Transverse colon (tissue), 4 donors: ENCODE data around the gene ICA1. TPM values are rescaled to one million over a fixed set of nuclear protein-coding genes. Genes with fewer than 3 reads are reported as not detected.
"Not testable (repeated sequence)": the region's sequence is repeated elsewhere in the genome, so short reads cannot be mapped to it uniquely, and the experiment has no call there.

Source experiments
- DNase-seq: peaks from one replicate; pipeline ENCODE4 v3.0.0-alpha.2; 2019
- H3K27ac ChIP-seq, 4 donors: fragments of 200-600 bp; sonication (generic); 2 replicates each; pipeline ENCODE4 v1.5.1; 2016 to 2018; ENCODE audit warnings: inconsistent platforms in 4 of 4
- H3K27me3 ChIP-seq: fragments of 200-600 bp; sonication (generic); 2 replicates; pipeline ENCODE4 v1.5.1; 2017; ENCODE audit warnings: inconsistent platforms
- H3K36me3 ChIP-seq, 4 donors: fragments of 200-600 bp; sonication (generic); 2 replicates each; pipeline ENCODE4 v1.5.1; 2017 to 2019; ENCODE audit warnings: inconsistent platforms in 4 of 4
- H3K4me1 ChIP-seq, 4 donors: fragments of 200-600 bp; sonication (generic); 2 replicates each; pipeline ENCODE4 v1.5.1; 2017 to 2020; ENCODE audit warnings: inconsistent platforms in 4 of 4
- H3K4me3 ChIP-seq, 4 donors: fragments of 200-600 bp; sonication (generic); 1 replicate in 1 of 4; 2 replicates in 3 of 4; pipeline versions ENCODE4 v1.5.1 to v1.6.1; 2017 to 2019; ENCODE audit warnings: inconsistent platforms in 4 of 4
- H3K9me3 ChIP-seq, 2 donors: fragments of 200-600 bp; sonication (generic); 2 replicates each; pipeline ENCODE4 v1.5.1; 2017 to 2019; ENCODE audit warnings: inconsistent platforms in 2 of 2
- CTCF ChIP-seq, 5 experiments: fragments of 200-600 bp in 3 of 5; fragments of 450-650 bp in 2 of 5; sonication (generic) in 3 of 5; IDR thresholded peaks; 1 replicate in 2 of 5; 2 replicates in 3 of 5; pipeline ENCODE4 v1.5.1; 2016 to 2017; ENCODE audit warnings: antibody characterized with exemption in 5 of 5, inconsistent platforms in 3 of 5, mild to moderate bottlenecking in 2 of 5, moderate library complexity in 1 of 5
- EP300 ChIP-seq: sonication (generic); formaldehyde crosslinking; IDR thresholded peaks from one replicate; pipeline ENCODE4 v1.6.1; 2017; ENCODE audit warnings: antibody characterized with exemption, low read depth
- POLR2A ChIP-seq: fragments of 450-650 bp; IDR thresholded peaks from one replicate; pipeline ENCODE4 v1.6.1; 2016; ENCODE audit warnings: antibody characterized with exemption, mild to moderate bottlenecking, moderate library complexity
- POLR2AphosphoS5 ChIP-seq, 3 donors: sonication (generic); formaldehyde crosslinking; IDR thresholded peaks; one replicate each; pipeline ENCODE4 v1.6.1; 2016; ENCODE audit warnings: antibody characterized with exemption in 3 of 3
- WGBS, 2 donors: methylation state at CpG; one replicate each; pipeline ENCODE4 v1.1.5; 2018; ENCODE audit warnings: low coverage in 1 of 2; 5-methylcytosine and 5-hydroxymethylcytosine counted together
- in situ Hi-C, 4 donors: fragments of 200-750 bp; cut with MboI; loops; one replicate each; pipeline versions ENCODE4 v1.15.0 to v1.15.1; 2017; ENCODE audit warnings: low sequenced_read_pairs in 3 of 4, low pct_ligation_motif_present in 1 of 4, low pct_unique_long_range_greater_than_20kb in 1 of 4
- intact Hi-C: fragments of 100-400 bp; cut with DNase I; formaldehyde crosslinking; loops from one replicate; pipeline ENCODE4 v1.15.1; 2023; ENCODE audit warnings: low total_unique reads
- small RNA-seq, 4 donors: library from RNA; depleted of rRNA; stranded (forward); fragments of <200 nt; gene quantifications; one replicate each; pipeline ENCODE3, GENCODE V24; 2016
- total RNA-seq, 4 donors: library from RNA; depleted of rRNA; stranded (reverse); fragments of >200 nt; gene quantifications; one replicate each; pipeline ENCODE4 v1.1.0, GENCODE V29; 2016

ICA1 gene
- total RNA-seq, 4 donors from 2014 or later: 47.9 to 79.4 (median 54.3) TPM

- Histone ChIP-seq H3K36me3 (peaks cover 0 to 10% (median 0%) of the 10 kb centered on the region in 4 donors), H3K4me3 (no peak overlapping the region), H3K4me1 (no peaks in the 10 kb centered on the region), H3K27me3 (no peaks in the 10 kb centered on the region), H3K27ac (no peak overlapping the region), H3K9me3 (no peaks in the 10 kb centered on the region)
- 96% methylated on average over 2 to 12 of the region's 12 CpGs for WGBS, 2 donors
- no peak for DNase-seq
- no peak for TF ChIP-seq EP300
- TF ChIP-seq CTCF (IDR thresholded peaks at IDR 0.05): no peak
- intact Hi-C loops: no loop called here
- in situ Hi-C loops: no loop called here
Observed at GRCh38 chr7:8064828-8065227, 197.1 kb downstream of the ICA1 start.

DNA sequence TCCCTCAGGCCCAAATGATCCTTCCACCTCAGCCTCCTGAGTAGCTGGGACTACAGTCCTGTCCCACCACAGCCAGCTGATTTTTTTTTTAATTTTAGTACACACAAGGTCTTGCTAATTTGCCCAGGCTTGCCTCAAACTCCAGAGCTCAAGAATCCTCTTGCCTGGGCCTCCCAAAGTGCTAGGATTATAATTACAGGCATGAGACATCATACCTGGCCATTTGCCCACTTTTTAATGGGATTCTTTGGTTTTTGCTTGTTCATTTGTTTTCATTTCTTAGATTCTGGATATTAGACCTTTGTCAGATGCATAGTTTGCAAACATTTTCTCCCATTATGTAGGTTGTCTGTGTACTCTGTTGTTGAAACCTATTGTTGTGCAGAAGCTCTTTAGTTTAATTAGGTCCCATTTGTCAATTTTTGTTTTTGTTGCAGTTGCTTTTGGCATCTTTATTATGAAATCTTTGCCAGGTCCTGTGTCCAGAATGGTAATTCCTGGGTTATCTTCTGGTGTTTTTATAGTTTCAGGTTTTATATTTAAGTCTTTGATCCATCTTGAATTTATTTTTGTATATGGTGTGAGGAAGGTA, 198.2 kb downstream of the ICA1 start:
- H3K4me1 ChIP-seq: no peaks in the 10 kb centered on the region
- no peak overlapping the region for H3K27ac ChIP-seq
- H3K27me3 ChIP-seq: no peaks in the 10 kb centered on the region
- peaks cover 0 to 10% (median 0%) of the 10 kb centered on the region in 4 donors for H3K36me3 ChIP-seq
- no peak overlapping the region for H3K4me3 ChIP-seq
- TF ChIP-seq EP300 (no peak), CTCF (IDR thresholded peaks at IDR 0.05) (no peak), POLR2AphosphoS5 (IDR thresholded peaks at IDR 0.05) (no peak), POLR2A (no peak)
- intact Hi-C loops (no loop called here), in situ Hi-C loops (no loop called here)
- DNase-seq: no peak
- no peaks in the 10 kb centered on the region for H3K9me3 ChIP-seq

- H3K4me3 ChIP-seq, in situ Hi-C loops, H3K4me1 ChIP-seq, intact Hi-C loops, H3K9me3 ChIP-seq, DNase-seq, H3K27me3 ChIP-seq, H3K27ac ChIP-seq: not testable (repeated sequence)
- H3K36me3 ChIP-seq: peaks cover 0 to 10% (median 0%) of the 10 kb centered on the region in 4 donors
- 87 to 93% methylated on average over 4 to 5 of the region's 5 CpGs for WGBS, 2 donors
Observed at GRCh38 chr7:8063300-8063699, 198.7 kb downstream of the ICA1 start.

Small RNA genes lying within 50 kb of the gene (small RNA-seq; reads per million reads assigned to genes)
- 0 reads per million in 4 donors for gene AC007009.1

Other genes with a start within 250 kb of the ICA1 start
- gene NXPH1, start 171.4 kb upstream of the ICA1 start, total RNA-seq: not detected